Mononuclear cell (primary cell): ENCODE results near the gene UGT1A5. TPM values are rescaled to one million over a fixed set of nuclear protein-coding genes. Genes with fewer than 3 reads are reported as not detected.

Experiments
- H3K27me3 ChIP-seq: 2 replicates; pipeline ENCODE4 v1.6.0; 2011; ENCODE audit warnings: low read length, control low read depth; ENCODE audit not compliant: insufficient read depth
- H3K4me1 ChIP-seq: 2 replicates; pipeline ENCODE4 v1.5.1; 2011; ENCODE audit warnings: mild to moderate bottlenecking, low read length, control low read depth; ENCODE audit not compliant: insufficient read depth
- H3K4me3 ChIP-seq: 2 replicates; pipeline ENCODE4 v1.5.1; 2011; ENCODE audit warnings: mild to moderate bottlenecking, low read length, moderate library complexity
- H3K9me3 ChIP-seq: 2 replicates; pipeline ENCODE4 v1.5.1; 2011; ENCODE audit warnings: low read depth, mild to moderate bottlenecking, control low read depth, low read length
- total RNA-seq: library from RNA; depleted of rRNA; stranded (reverse); fragments of >200 nt; gene quantifications from one replicate; pipeline ENCODE4 v1.2.3, GENCODE V29; 2012

The UGT1A5 gene
- total RNA-seq, 1 donor: not detected

GRCh38 chr2:233772583-233772982 is 59.9 kb downstream of the UGT1A5 start:
- Histone ChIP-seq H3K9me3 (no peaks in the 10 kb centered on the region), H3K4me3 (no peak overlapping the region), H3K4me1 (no peaks in the 10 kb centered on the region), H3K27me3 (peaks cover 2% of the 10 kb centered on the region)

DNA sequence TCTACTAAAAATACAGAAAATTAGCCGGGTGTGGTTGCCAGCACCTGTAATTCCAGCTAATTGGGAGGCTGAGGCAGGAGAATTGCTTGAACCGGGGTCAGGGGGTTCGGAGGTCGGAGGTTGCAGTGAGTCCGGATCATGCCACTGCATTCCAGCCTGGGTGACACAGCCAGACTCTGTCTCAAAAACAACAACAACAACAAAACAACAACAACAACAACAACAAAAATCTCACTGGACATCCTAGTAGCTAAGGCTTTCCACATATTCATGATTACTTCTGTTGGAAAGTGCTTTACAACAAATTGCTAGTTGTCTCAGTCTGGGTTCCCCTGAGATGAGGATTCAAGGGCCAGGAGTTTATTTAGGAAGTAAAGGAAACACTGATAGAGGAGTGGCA is 61.1 kb downstream of the UGT1A5 start:
- Histone ChIP-seq H3K4me3 (no peak overlapping the region), H3K27me3 (no peaks in the 10 kb centered on the region), H3K9me3 (no peaks in the 10 kb centered on the region), H3K4me1 (no peaks in the 10 kb centered on the region)

DNA sequence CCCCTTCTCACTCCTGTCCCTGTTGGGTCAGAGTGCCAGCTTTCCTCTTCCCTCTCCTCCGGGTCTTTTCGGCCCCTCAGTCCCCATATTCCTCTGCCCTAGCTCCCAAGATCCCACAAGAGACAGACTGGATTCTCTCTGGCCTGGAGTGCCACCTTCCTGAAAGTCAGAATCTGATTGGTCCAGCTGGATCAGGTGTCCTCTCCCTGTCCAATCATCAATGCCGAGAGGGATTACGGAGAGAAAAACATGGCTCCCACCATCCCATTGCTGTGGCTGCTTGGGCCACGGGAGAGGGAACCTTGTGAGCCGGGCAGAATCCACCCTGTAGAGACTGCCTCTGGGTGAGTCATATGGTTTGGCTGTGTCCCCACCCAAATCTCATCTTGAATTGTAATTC is 62.7 kb downstream of the UGT1A5 start:
- no peak overlapping the region for H3K4me3 ChIP-seq
- no peaks in the 10 kb centered on the region for H3K27me3 ChIP-seq
- no peaks in the 10 kb centered on the region for H3K9me3 ChIP-seq
- H3K4me1 ChIP-seq: no peaks in the 10 kb centered on the region

DNA sequence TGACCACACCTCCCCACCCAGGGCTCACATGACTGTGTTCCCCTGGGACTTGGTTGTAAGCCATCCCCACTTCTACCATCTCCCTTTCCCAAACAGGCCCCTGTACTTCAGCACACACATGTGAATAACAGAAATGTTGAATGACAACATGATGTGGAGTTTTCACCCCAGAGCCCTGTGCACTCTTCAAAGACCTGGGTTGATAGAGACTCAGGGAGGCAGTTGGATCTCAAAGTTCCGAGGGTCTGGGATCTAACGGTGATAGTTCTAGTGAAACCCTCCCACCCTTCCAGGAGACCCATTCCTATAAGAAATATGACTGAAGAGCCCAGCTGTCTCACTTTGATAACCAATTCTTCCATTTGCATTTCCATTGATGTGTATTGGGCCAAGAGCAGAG is 65.3 kb downstream of the UGT1A5 start, which contains the start of gene MROH2A:
Gene MROH2A (plus strand): TSS at position 301 of the 400 bp plus-strand sequence. CDS start 1,029 bp downstream, outside the sequence.
- Histone ChIP-seq H3K27me3 (no peaks in the 10 kb centered on the region), H3K4me1 (no peaks in the 10 kb centered on the region), H3K9me3 (no peaks in the 10 kb centered on the region), H3K4me3 (no peak within 1 kb of the TSS)

- H3K9me3 ChIP-seq: no peaks in the 10 kb centered on the region
- H3K27me3 ChIP-seq: no peaks in the 10 kb centered on the region
- H3K4me1 ChIP-seq: no peaks in the 10 kb centered on the region
- H3K4me3 ChIP-seq: no peak overlapping the region
Observed at GRCh38 chr2:233779722-233780121, 67.0 kb downstream of the UGT1A5 start.

DNA sequence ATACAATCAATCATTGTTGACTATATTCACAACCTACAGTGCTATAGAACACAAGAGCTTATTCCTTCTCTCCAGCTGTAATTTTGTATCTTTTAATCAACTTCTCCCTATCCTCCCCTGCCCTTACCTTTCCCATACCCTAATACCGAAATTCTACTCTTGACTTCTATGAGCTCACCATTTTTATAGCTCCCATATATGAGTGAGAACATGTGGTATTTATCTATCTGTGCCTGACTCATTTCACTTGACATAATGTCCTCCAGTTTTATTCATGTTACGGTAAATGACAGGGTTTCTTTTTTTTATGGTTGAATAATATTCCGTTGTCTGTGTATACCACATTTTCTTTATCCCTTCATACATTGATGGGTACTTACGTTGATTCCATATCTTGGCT is 68.1 kb downstream of the UGT1A5 start:
- Histone ChIP-seq H3K4me1 (no peaks in the 10 kb centered on the region), H3K9me3 (no peaks in the 10 kb centered on the region), H3K4me3 (no peak overlapping the region), H3K27me3 (no peaks in the 10 kb centered on the region)

DNA sequence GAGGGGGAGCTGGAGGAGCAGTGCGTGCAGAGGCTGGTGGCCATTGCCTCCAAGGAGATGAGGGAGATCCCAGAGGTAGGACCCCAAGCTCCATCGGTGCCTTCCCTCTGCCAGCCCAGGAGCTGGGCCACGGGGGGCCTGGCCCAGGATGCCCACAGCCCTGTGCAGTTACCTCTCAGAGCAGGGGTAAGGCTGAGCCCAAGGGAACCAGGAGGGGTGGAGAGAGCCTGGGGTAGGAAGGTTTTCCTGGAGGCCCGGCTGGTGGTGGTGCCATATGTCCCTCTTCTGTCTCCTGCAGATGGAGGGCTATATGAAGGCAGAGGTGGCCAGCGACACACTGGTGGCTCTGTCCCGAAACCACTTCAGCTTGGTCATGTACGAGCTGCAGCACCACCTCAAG is 76.8 kb downstream of the UGT1A5 start:
- Histone ChIP-seq H3K4me1 (no peaks in the 10 kb centered on the region), H3K9me3 (no peaks in the 10 kb centered on the region), H3K27me3 (no peaks in the 10 kb centered on the region), H3K4me3 (no peak overlapping the region)

DNA sequence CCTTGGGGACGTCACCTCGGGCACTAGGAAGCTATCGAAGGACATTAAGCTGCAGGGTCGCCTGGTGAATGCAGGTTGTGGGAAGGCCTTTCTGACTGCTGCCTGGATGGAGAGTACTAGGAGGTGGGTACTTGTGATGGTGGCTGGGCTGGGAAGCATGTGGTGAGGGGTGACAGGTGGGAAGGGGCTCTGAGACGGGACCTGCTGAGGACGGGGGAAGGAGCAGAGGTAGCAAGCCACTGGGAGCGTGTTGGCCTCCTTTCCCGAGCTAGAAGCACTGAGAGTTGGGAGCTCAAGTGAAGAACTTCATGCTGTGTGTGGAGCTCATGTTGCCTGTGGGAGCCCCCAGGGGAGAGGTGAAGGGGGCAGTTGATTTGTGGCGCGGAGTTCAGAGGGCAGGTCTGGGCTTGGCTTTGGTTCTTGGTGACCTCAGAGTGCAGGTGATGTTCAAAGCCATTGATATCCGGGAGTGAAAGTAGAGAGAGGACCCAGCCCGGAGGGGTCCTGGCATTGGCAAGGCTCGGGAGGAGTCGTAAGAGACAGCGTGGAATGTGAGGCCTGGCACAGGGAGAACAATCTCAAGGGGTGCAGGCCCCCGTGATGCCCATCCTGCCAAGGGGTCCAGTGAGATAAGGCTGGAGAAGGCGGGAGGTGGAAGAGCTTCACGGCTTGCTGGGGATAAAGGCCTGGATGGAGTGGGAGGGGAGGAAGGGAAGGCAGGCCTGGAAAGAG is 78.6 kb downstream of the UGT1A5 start:
- Histone ChIP-seq H3K27me3 (no peaks in the 10 kb centered on the region), H3K4me3 (no peak overlapping the region), H3K9me3 (no peaks in the 10 kb centered on the region), H3K4me1 (no peaks in the 10 kb centered on the region)

- Histone ChIP-seq H3K4me3 (no peak overlapping the region), H3K9me3 (no peaks in the 10 kb centered on the region), H3K4me1 (no peaks in the 10 kb centered on the region), H3K27me3 (no peaks in the 10 kb centered on the region)
Observed at GRCh38 chr2:233791883-233792329, 79.2 kb downstream of the UGT1A5 start.

GRCh38 chr2:233792720-233793119 is 80.0 kb downstream of the UGT1A5 start:
- Histone ChIP-seq H3K27me3 (no peaks in the 10 kb centered on the region), H3K4me3 (no peak overlapping the region), H3K9me3 (no peaks in the 10 kb centered on the region), H3K4me1 (no peaks in the 10 kb centered on the region)

GRCh38 chr2:233793465-233794127 is 80.9 kb downstream of the UGT1A5 start:
- no peak overlapping the region for H3K4me3 ChIP-seq
- H3K9me3 ChIP-seq: no peaks in the 10 kb centered on the region
- H3K27me3 ChIP-seq: no peaks in the 10 kb centered on the region
- no peaks in the 10 kb centered on the region for H3K4me1 ChIP-seq

DNA sequence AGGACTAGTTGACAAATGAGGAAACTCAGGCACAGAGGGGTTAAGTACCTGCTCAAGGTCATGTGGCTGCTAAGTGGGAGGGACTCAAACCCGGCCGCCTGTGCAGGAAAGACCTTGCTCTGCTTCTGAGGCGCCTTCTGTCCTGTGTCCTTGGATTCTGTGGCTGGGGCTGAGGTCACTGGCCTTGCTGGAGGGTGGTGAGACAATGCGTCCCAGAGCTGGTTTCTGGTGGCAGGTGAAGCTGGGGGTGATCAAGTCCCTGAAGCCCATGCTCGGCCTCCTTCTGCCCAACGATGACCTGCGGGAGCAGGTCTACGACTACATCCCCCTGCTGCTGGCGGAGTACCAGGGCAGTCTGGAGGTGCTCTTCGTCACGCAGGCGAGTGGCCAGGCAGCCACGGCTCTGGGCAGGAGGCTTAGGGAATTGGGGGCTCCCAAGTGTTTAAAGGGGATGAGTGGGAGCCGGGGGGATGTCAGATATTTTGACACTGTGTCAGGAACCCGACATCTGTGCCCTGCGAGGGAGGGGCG is 81.5 kb downstream of the UGT1A5 start:
- Histone ChIP-seq H3K4me1 (no peaks in the 10 kb centered on the region), H3K4me3 (no peak overlapping the region), H3K27me3 (no peaks in the 10 kb centered on the region), H3K9me3 (no peaks in the 10 kb centered on the region)

DNA sequence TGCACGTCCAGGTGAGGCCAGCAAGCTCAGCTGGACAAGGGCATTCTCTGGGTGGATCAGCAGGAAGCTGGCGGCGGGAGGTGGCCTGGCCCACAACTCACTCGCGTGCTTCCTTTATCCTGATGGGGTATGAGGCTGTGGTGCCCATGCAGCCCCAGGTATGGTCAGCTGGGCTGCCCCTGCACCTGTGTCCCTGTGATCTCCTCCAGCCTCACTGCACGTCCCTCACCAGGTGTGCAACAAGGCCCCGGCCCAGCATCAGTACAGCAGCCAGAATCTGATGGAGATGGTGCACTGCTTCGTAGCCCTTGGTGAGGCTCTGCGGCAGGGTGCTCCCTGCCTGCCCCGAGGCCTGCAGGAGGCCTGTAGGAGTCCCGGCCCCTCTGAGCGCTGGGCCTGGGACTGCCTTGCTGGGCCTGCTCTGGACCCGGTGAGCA is 83.0 kb downstream of the UGT1A5 start:
- Histone ChIP-seq H3K9me3 (no peaks in the 10 kb centered on the region), H3K4me3 (no peak overlapping the region), H3K27me3 (no peaks in the 10 kb centered on the region), H3K4me1 (no peaks in the 10 kb centered on the region)

GRCh38 chr2:233796254-233796653 is 83.5 kb downstream of the UGT1A5 start:
- Histone ChIP-seq H3K4me1 (no peaks in the 10 kb centered on the region), H3K27me3 (no peaks in the 10 kb centered on the region), H3K9me3 (no peaks in the 10 kb centered on the region), H3K4me3 (no peak overlapping the region)

DNA sequence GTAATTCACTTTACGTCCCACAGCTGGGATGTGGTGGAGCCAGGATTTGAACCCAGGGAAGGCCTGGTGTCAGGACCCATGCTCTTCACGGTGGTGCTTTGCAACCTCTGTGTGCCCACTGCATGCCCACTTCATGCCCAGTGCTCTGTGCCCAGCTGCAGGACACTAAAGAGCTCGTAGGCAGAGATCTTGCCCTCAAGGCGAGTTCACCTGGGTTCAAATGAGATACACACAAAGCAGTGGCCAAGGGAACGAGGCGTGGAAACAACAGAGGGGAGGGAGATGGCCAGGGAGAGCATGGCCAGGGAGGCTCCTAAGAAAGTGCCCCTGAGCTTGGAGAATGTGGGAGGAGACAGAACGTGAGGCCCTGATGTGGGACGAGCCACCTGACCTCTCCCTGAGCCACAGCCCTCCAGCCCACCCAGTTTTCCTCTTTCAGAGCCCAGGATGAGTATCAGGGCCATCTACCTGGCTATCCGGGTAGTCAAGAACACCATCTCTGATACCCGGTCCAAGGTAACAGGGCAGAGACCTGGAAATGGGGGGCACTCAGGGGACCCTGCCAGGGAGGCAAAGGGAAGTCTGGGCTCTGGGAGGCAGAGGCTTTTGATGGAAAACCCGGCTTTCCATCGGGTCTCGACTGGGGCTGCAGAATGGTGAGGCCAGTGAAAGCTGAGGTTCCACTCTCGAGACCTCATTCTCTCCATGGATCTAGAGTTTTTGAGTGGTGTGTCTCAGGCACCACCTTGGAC is 85.8 kb downstream of the UGT1A5 start:
- Histone ChIP-seq H3K9me3 (no peaks in the 10 kb centered on the region), H3K27me3 (no peaks in the 10 kb centered on the region), H3K4me3 (no peak overlapping the region), H3K4me1 (no peaks in the 10 kb centered on the region)
